ENCODE results near the gene LRP1B.

DNA sequence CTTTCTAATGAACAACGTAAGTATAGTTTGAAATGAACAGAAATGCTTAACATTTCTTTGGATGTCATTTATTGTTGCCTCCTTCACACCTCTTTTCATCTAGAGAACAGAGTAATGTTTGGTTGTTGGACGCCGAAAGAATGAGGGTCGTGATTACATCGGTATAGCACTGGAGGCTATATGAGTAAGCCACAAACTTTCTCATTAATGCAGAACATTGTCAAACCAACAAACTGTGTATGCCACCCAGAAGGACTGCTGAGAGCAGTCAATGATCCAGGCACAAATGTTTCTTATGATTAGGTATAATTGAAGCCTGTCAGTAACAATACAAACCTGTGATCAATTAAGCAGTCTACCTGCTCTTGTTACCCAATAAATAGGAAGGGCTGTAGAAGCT lies 1855.9 kb downstream of the LRP1B start:
- TF ChIP-seq, protein P1, sequence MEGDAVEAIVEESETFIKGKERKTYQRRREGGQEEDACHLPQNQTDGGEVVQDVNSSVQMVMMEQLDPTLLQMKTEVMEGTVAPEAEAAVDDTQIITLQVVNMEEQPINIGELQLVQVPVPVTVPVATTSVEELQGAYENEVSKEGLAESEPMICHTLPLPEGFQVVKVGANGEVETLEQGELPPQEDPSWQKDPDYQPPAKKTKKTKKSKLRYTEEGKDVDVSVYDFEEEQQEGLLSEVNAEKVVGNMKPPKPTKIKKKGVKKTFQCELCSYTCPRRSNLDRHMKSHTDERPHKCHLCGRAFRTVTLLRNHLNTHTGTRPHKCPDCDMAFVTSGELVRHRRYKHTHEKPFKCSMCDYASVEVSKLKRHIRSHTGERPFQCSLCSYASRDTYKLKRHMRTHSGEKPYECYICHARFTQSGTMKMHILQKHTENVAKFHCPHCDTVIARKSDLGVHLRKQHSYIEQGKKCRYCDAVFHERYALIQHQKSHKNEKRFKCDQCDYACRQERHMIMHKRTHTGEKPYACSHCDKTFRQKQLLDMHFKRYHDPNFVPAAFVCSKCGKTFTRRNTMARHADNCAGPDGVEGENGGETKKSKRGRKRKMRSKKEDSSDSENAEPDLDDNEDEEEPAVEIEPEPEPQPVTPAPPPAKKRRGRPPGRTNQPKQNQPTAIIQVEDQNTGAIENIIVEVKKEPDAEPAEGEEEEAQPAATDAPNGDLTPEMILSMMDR (IDR thresholded peaks at IDR 0.05; ENCODE audit: low read length): no peak
- TF ChIP-seq EZH2 (optimal IDR thresholded peaks at IDR 0.05; ENCODE audit: low read depth, low read length): no peak
